K562 (cell line): Measurements from ENCODE around the gene SDC1. TPM values are rescaled to one million over a fixed set of nuclear protein-coding genes. Genes with fewer than 3 reads are reported as not detected.

ENCODE experiments used
- BCOR ChIP-seq: fragments of 450-650 bp; IDR thresholded peaks from 2 replicates; pipeline ENCODE4 v1.6.1; 2016
- DACH1 ChIP-seq: fragments of 450-650 bp; IDR thresholded peaks from 2 replicates; pipeline ENCODE4 v1.6.1; 2018; ENCODE audit not compliant: partially characterized antibody
- ETV5 ChIP-seq: sonication (generic); formaldehyde crosslinking; IDR thresholded peaks from 2 replicates; pipeline ENCODE4 v1.4.0; 2020; ENCODE audit warnings: low read depth, mild to moderate bottlenecking, missing genetic modification reagents
- LEF1 ChIP-seq: fragments of 450-650 bp; IDR thresholded peaks from 2 replicates; pipeline ENCODE4 v1.6.1; 2016; ENCODE audit warnings: mild to moderate bottlenecking
- MAZ ChIP-seq, 2 experiments: fragments of 450-650 bp in 1 of 2; sonication (generic) in 1 of 2; formaldehyde crosslinking; IDR thresholded peaks in 1 of 2; conservative IDR thresholded peaks in 1 of 2; 2 replicates each; pipeline versions ENCODE4 v1.4.0 to v1.5.0; 2020; ENCODE audit warnings: mild to moderate bottlenecking in 1 of 2, missing genetic modification reagents in 1 of 2
- NFYB ChIP-seq: IDR thresholded peaks from 2 replicates; pipeline ENCODE4 v1.6.1; 2011; ENCODE audit warnings: mild to moderate bottlenecking, moderate library complexity; ENCODE audit not compliant: insufficient read length; ENCODE audit errors: extremely low read depth
- NR2C1 ChIP-seq, 2 experiments: fragments of 450-650 bp; IDR thresholded peaks; 2 replicates each; pipeline ENCODE4 v1.6.1; 2017; ENCODE audit warnings: mild to moderate bottlenecking in 2 of 2, antibody characterized with exemption in 1 of 2, inconsistent platforms in 1 of 2, missing compliant biosample characterization in 1 of 2, missing genetic modification characterization in 1 of 2
- PRPF4 ChIP-seq: fragments of 200-400 bp; formaldehyde crosslinking; IDR thresholded peaks from one replicate; pipeline ENCODE4 v1.6.1; 2017; ENCODE audit warnings: low read length, low read depth, mild to moderate bottlenecking; ENCODE audit not compliant: insufficient read depth, poor library complexity, severe bottlenecking
- SMARCA4 ChIP-seq: fragments of 450-650 bp; IDR thresholded peaks from 2 replicates; pipeline ENCODE4 v1.6.1; 2016
- ZFX ChIP-seq: sonication (generic); formaldehyde crosslinking; IDR thresholded peaks from 2 replicates; pipeline ENCODE4 v1.8.0; 2022; ENCODE audit warnings: mild to moderate bottlenecking, missing genetic modification reagents, moderate library complexity
- ZNF184 ChIP-seq: sonication (generic); formaldehyde crosslinking; IDR thresholded peaks from 2 replicates; pipeline ENCODE4 v1.5.0; 2020; ENCODE audit warnings: missing genetic modification reagents
- ZNF282 ChIP-seq: sonication (generic); formaldehyde crosslinking; IDR thresholded peaks from 2 replicates; pipeline ENCODE4 v1.8.1; 2023; ENCODE audit warnings: missing genetic modification reagents
- ZNF764 ChIP-seq: fragments of 250-450 bp; sonication (Bioruptor Pico); IDR thresholded peaks from 2 replicates; pipeline ENCODE4 v1.4.0; 2020; ENCODE audit warnings: low read depth, mild to moderate bottlenecking, moderate library complexity
- ZNF778 ChIP-seq: fragments of 450-650 bp; formaldehyde crosslinking; IDR thresholded peaks from 2 replicates; pipeline ENCODE4 v1.4.0; 2020; ENCODE audit warnings: mild to moderate bottlenecking, moderate library complexity
- polyA plus RNA-seq, 8 experiments: library from polyadenylated mRNA; depleted of rRNA in 4 of 8; stranded (reverse) in 5 of 8; unstranded in 3 of 8; fragments of >200 nt; fragmentation: Nextera tagmentation in 2 of 8; fragmentation: Illumina TruSeq in 1 of 8; extraction: Ambion mirVana in 2 of 8; extraction: Trizol in 1 of 8; gene quantifications; 2 replicates each; pipeline versions ENCODE4 v1.2.1 to v1.2.3, GENCODE V29; 2011 to 2014; ENCODE audit warnings: inconsistent platforms in 1 of 8, missing spikeins in 1 of 8
- total RNA-seq, 7 experiments: library from RNA; depleted of rRNA in 6 of 7; stranded (reverse); fragments of >200 nt in 6 of 7; fragmentation: Illumina TruSeq in 2 of 7; extraction: Trizol in 2 of 7; gene quantifications; 2 replicates each; pipeline versions ENCODE4 v1.2.1 to v1.2.3, GENCODE V29; 2011 to 2021; ENCODE audit warnings: low replicate concordance in 1 of 7
- TF ChIP-seq, protein P1 (sequence below), 2 experiments: fragments of 450-650 bp; IDR thresholded peaks; 2 replicates each; pipeline ENCODE4 v1.6.1; 2016; ENCODE audit warnings: mild to moderate bottlenecking in 2 of 2, borderline replicate concordance in 1 of 2, low read depth in 1 of 2, moderate library complexity in 1 of 2
- TF ChIP-seq, protein P2 (sequence below): fragments of 450-650 bp; formaldehyde crosslinking; IDR thresholded peaks from 2 replicates; pipeline ENCODE4 v1.4.0; 2022; ENCODE audit warnings: missing genetic modification characterization
- TF ChIP-seq, protein P3 (sequence below), 2 experiments: fragments of 450-650 bp in 1 of 2; sonication (generic) in 1 of 2; formaldehyde crosslinking in 1 of 2; IDR thresholded peaks in 1 of 2; conservative IDR thresholded peaks in 1 of 2; 2 replicates each; pipeline versions ENCODE4 v1.6.1 to v1.8.1; 2016 to 2023; ENCODE audit warnings: mild to moderate bottlenecking in 2 of 2, moderate library complexity in 2 of 2, inconsistent platforms in 1 of 2, missing genetic modification reagents in 1 of 2

The SDC1 gene
- total and polyA plus RNA-seq, 9 of the 15 experiments (the other 6 are each of a cell fraction or from before 2014, with no cell fraction given), result 0.06 to 2.7 (median 0.49) TPM

GRCh38 chr2:20186078-20186854 lies 38.7 kb downstream of the SDC1 start (continued):
- TF ChIP-seq, protein P1, sequence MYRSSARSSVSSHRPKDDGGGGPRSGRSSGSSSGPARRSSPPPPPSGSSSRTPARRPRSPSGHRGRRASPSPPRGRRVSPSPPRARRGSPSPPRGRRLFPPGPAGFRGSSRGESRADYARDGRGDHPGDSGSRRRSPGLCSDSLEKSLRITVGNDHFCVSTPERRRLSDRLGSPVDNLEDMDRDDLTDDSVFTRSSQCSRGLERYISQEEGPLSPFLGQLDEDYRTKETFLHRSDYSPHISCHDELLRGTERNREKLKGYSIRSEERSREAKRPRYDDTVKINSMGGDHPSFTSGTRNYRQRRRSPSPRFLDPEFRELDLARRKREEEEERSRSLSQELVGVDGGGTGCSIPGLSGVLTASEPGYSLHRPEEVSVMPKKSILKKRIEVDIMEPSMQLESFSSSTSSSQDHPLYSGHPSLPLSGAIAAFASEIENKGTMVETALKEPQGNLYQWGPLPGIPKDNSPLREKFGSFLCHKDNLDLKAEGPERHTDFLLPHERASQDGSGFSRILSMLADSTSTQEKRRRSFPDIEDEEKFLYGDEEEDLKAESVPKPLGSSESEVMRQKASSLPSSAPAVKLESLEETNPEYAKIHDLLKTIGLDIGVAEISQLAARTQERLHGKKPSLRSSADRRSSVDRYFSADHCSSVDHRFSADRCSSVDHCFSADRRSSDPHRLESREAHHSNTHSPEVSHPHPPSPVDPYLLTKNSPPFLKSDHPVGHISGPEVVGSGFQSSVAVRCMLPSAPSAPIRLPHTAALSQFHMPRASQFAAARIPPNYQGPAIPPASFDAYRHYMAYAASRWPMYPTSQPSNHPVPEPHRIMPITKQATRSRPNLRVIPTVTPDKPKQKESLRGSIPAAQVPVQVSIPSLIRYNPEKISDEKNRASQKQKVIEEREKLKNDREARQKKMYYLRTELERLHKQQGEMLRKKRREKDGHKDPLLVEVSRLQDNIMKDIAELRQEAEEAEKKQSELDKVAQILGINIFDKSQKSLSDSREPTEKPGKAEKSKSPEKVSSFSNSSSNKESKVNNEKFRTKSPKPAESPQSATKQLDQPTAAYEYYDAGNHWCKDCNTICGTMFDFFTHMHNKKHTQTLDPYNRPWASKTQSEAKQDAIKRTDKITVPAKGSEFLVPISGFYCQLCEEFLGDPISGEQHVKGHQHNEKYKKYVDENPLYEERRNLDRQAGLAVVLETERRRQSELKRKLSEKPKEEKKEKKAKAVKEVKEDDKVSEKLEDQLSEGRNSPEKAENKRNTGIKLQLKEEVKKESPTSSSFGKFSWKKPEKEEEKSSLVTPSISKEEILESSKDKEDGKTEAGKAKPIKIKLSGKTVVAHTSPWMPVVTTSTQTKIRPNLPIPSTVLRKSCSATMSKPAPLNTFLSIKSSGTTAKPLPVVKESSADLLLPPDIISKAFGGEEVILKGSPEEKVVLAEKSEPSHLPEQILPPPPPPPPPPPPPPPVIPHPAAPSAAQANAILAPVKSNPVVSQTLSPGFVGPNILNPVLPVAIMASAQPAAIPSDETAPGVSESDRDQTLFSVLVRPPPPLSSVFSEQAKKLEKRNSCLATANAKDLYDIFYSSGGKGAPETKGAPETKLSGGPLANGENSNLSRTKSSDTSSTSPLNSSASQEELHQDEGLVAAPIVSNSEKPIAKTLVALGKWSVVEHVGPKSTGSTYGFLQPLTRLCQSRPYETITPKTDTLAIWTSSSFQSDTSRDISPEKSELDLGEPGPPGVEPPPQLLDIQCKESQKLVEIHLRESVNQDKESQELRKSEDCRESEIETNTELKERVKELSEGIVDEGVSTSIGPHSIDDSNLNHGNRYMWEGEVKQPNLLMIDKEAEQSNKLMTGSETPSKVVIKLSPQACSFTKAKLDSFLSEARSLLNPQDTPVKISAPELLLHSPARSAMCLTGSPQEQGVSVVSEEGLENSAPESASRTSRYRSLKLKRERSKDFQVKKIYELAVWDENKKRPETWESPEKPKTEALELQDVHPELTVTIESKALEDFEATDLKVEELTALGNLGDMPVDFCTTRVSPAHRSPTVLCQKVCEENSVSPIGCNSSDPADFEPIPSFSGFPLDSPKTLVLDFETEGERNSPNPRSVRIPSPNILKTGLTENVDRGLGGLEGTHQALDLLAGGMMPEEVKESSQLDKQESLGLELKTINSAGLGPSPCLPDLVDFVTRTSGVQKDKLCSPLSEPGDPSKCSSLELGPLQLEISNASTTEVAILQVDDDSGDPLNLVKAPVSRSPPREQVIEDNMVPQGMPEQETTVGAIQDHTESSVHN (IDR thresholded peaks at IDR 0.05; ENCODE audit: borderline replicate concordance in 1 of 2, low read depth in 1 of 2), result no peak
- no peak for TF ChIP-seq PRPF4
- peak; percentile 76 to 79 for TF ChIP-seq MAZ (CRISPR knock-in tag; conservative IDR thresholded peaks at IDR 0.05 in 1 of 2, IDR thresholded peaks at IDR 0.05 in 1 of 2)
- no peak for TF ChIP-seq LEF1
- TF ChIP-seq, protein P2, sequence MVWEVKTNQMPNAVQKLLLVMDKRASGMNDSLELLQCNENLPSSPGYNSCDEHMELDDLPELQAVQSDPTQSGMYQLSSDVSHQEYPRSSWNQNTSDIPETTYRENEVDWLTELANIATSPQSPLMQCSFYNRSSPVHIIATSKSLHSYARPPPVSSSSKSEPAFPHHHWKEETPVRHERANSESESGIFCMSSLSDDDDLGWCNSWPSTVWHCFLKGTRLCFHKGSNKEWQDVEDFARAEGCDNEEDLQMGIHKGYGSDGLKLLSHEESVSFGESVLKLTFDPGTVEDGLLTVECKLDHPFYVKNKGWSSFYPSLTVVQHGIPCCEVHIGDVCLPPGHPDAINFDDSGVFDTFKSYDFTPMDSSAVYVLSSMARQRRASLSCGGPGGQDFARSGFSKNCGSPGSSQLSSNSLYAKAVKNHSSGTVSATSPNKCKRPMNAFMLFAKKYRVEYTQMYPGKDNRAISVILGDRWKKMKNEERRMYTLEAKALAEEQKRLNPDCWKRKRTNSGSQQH (CRISPR knock-in tag), result 0 out of 2 replicates have a peak, but pooled peaks have one; percentile 12
- TF ChIP-seq NFYB, result no peak
- TF ChIP-seq ZNF778 (CRISPR knock-in tag), result no peak
- TF ChIP-seq, protein P3, sequence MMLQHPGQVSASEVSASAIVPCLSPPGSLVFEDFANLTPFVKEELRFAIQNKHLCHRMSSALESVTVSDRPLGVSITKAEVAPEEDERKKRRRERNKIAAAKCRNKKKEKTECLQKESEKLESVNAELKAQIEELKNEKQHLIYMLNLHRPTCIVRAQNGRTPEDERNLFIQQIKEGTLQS (IDR thresholded peaks at IDR 0.05), result peak; percentile 49
- TF ChIP-seq, protein P3 (CRISPR knock-in tag; conservative IDR thresholded peaks at IDR 0.05), result no peak
- TF ChIP-seq ZNF764, result no peak
- TF ChIP-seq ETV5 (CRISPR knock-in tag), result no peak
- TF ChIP-seq BCOR, result no peak
- TF ChIP-seq SMARCA4, result no peak
- no peak for TF ChIP-seq ZNF282 (CRISPR knock-in tag)
- TF ChIP-seq NR2C1 (IDR thresholded peaks at IDR 0.05), result no peak
- TF ChIP-seq NR2C1 (tag; IDR thresholded peaks at IDR 0.05), result peak; percentile 41; the same call in 1 of the 2 replicates
- no peak for TF ChIP-seq ZNF184 (CRISPR knock-in tag)
- TF ChIP-seq ZFX, result peak; percentile 92
- no peak for TF ChIP-seq DACH1
